ENCODE data around the gene SMARCC1.

SMARCC1 gene

GRCh38 chr3:47607335-47607734 lies 174.4 kb downstream of the SMARCC1 start:
- no peak for TF ChIP-seq CTCF (IDR thresholded peaks at IDR 0.05; ENCODE audit: insufficient read depth, missing control alignments)
- DNase-seq (ENCODE audit: insufficient read length, low spot score) = no peak
- no peak for FAIRE-seq

GRCh38 chr3:47606165-47606564 lies 175.5 kb downstream of the SMARCC1 start:
- FAIRE-seq = no peak
- DNase-seq (ENCODE audit: insufficient read length, low spot score) = no peak
- no peak for TF ChIP-seq CTCF (IDR thresholded peaks at IDR 0.05; ENCODE audit: insufficient read depth, missing control alignments)

GRCh38 chr3:47605652-47606051 lies 176.0 kb downstream of the SMARCC1 start:
- DNase-seq (ENCODE audit: insufficient read length, low spot score) = no peak
- no peak for TF ChIP-seq CTCF (IDR thresholded peaks at IDR 0.05; ENCODE audit: insufficient read depth, missing control alignments)
- no peak for FAIRE-seq

- no peak for FAIRE-seq
- TF ChIP-seq CTCF (IDR thresholded peaks at IDR 0.05; ENCODE audit: insufficient read depth, missing control alignments) = no peak
- no peak for DNase-seq (ENCODE audit: insufficient read length, low spot score)
Measured at GRCh38 chr3:47604145-47604544, 177.5 kb downstream of the SMARCC1 start.

- no peak for DNase-seq (ENCODE audit: insufficient read length, low spot score)
- no peak for TF ChIP-seq CTCF (IDR thresholded peaks at IDR 0.05; ENCODE audit: insufficient read depth, missing control alignments)
- FAIRE-seq = no peak
Measured at GRCh38 chr3:47603332-47603731, 178.4 kb downstream of the SMARCC1 start.

GRCh38 chr3:47601281-47601680 lies 180.4 kb downstream of the SMARCC1 start:
- FAIRE-seq (no peak), DNase-seq (ENCODE audit: insufficient read length, low spot score) (no peak)
- no peak for TF ChIP-seq CTCF (IDR thresholded peaks at IDR 0.05; ENCODE audit: insufficient read depth, missing control alignments)

GRCh38 chr3:47594792-47595191 lies 186.9 kb downstream of the SMARCC1 start:
- FAIRE-seq (no peak), DNase-seq (ENCODE audit: insufficient read length, low spot score) (no peak)
- no peak for TF ChIP-seq CTCF (IDR thresholded peaks at IDR 0.05; ENCODE audit: insufficient read depth, missing control alignments)
